Erythroblast (primary cell): ENCODE data around the gene SPANXB1.

Experiments
- GATA1 ChIP-seq: IDR thresholded peaks from 2 replicates; pipeline ENCODE4 v1.6.1; 2011; ENCODE audit warnings: low read depth, mild to moderate bottlenecking, control low read depth, low read length, moderate library complexity
- POLR2A ChIP-seq: IDR thresholded peaks from 2 replicates; pipeline ENCODE4 v1.6.1; 2011; ENCODE audit warnings: mild to moderate bottlenecking, low read length

DNA sequence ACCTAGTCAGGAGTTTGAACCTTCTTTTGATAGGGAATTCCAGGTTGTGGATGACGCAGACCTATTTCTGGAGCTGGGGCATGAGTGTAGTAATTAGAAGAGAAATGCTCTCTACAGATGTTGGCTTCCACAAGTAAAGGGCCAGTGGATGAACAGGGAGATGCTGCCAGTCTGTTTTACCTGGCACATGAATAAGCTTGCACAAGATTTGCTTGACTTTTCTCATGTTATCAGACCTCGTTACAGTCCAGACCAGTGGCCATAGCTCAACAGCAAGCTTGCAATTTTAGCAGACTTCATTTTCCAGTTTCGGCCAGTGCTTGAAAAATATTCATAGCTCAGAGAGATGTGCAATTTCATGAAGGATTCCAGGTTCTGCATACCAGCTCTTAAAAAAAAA is 26.9 kb upstream of the SPANXB1 start:
- TF ChIP-seq POLR2A (no peak), GATA1 (no peak)
